ENCODE measurements around the gene ZBTB42.
A peak's percentile ranks its signal among the peaks of the same experiment; 100 is the strongest.
"Not testable (repeated sequence)": the region's sequence is repeated elsewhere in the genome, so short reads cannot be mapped to it uniquely, and the experiment has no call there.

ZBTB42 gene

DNA sequence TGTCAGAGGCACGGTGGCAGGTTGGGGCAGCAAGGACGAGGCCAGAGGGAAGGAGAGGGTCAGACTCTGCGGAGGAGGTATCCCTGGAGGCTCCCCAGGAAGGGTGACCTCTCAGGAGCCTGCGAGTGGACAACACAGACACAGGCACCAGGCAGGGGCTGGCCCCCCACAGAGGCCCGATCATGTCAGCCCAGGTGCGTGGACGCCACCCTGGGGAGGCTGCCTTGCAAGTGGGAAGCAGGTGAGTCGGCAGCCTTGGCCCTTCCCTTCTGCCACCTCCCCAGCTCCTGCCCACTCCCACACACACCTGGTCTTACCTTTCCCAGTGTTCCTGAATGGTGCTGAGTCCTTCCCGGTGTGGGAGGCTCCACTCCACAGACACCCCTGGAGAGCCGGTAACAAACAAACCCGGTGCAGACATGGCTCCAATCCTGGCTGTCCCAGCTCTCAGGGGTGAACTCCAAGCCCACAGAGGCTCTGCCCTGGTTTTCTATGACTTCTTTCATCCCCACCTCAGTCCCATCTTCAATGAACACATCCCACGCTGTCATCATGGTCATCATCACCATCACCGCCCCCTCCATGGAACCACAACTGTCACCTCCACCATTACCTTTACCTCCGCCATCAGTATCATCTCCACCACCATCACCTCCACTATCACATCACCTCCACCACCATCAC is 5.2 kb downstream of the ZBTB42 start:
- ChIA-PET POLR2A (no interaction called here), CTCF (no interaction called here)
- H3K4me1 ChIP-seq (ENCODE audit: control extremely low read depth in 1 of 4, control insufficient read depth in 4 of 4, insufficient read depth in 4 of 4, low read length in 3 of 4) = peaks cover 0 to 27% (median 24%) of the 10 kb centered on the region in 4 experiments
- no peaks in the 10 kb centered on the region for H3K9me3 ChIP-seq (ENCODE audit: control extremely low read depth in 1 of 5, control insufficient read depth in 4 of 5, insufficient read depth in 2 of 5, low read depth in 1 of 5, low read length in 4 of 5)
- 83% methylated on average over 11 of the region's 14 CpGs for WGBS (ENCODE audit: insufficient coverage)
- no peak overlapping the region for H3K4me3 ChIP-seq (ENCODE audit: control insufficient read depth in 1 of 7, extremely low read depth in 1 of 7, insufficient read depth in 4 of 7, low read depth in 2 of 7, low read length in 6 of 7)
- H3K36me3 ChIP-seq (ENCODE audit: control insufficient read depth in 4 of 4, insufficient read depth in 4 of 4, low read length in 3 of 4) = peaks cover 0 to 3% (median 0%) of the 10 kb centered on the region in 4 experiments
- H3K27me3 ChIP-seq (replicated peaks in 2 of 5; ENCODE audit: control insufficient read depth in 4 of 5, insufficient read depth in 5 of 5, low read length in 4 of 5) = no peaks in the 10 kb centered on the region
- H3K27ac ChIP-seq (ENCODE audit: insufficient read depth in 1 of 2, low read depth in 1 of 2, low read length in 2 of 2, poor library complexity in 1 of 2, severe bottlenecking in 2 of 2) = no peak overlapping the region
- no peak for DNase-seq

DNA sequence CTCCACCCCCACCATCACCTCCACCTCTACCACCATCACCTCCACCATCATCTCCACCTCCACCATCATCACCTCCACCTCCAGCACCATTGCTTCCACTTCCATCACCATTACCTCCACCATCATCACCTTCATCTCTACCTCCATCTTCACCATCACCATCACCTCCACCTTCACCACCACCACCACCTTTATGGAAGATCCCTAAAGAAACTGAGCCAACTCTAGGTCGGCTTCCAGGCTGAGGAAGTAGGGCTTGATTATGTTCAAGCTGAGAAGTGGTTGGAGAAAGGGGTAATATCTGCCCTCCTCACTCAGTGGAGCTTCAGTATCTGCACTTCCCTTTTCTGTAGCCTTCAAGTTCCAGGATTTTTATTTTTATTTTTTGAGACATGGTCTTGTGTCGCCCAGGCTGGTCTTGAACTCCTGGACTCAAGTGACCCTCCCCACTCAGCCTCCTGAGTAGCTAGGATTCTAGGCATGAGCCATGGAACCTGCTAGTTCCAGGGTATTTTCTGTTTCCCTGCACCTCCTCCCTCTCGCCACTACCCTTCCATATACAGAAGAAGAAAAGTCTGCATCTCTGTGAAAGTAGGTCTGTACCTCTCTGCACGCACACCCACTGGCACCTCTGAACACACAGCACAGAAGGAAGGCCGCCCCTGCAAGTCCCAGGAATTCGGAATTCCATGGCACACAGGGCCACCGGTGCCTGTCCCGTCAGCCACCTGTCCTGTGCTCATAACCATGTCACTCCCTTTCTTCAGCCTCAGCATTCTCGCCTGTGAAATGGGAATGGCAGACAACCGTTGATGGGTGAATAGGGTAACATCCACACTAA is 5.9 kb downstream of the ZBTB42 start:
- Histone ChIP-seq H3K27me3 (replicated peaks in 2 of 5; ENCODE audit: control insufficient read depth in 4 of 5, insufficient read depth in 5 of 5, low read length in 4 of 5) (no peaks in the 10 kb centered on the region), H3K36me3 (ENCODE audit: control insufficient read depth in 4 of 4, insufficient read depth in 4 of 4, low read length in 3 of 4) (peaks cover 0 to 3% (median 0%) of the 10 kb centered on the region in 4 experiments), H3K27ac (ENCODE audit: insufficient read depth in 1 of 2, low read depth in 1 of 2, low read length in 2 of 2, poor library complexity in 1 of 2, severe bottlenecking in 2 of 2) (no peak overlapping the region), H3K9me3 (ENCODE audit: control extremely low read depth in 1 of 5, control insufficient read depth in 4 of 5, insufficient read depth in 2 of 5, low read depth in 1 of 5, low read length in 4 of 5) (no peaks in the 10 kb centered on the region), H3K4me1 (ENCODE audit: control extremely low read depth in 1 of 4, control insufficient read depth in 4 of 4, insufficient read depth in 4 of 4, low read length in 3 of 4) (peaks cover 0 to 19% (median 17%) of the 10 kb centered on the region in 4 experiments), H3K4me3 (ENCODE audit: control insufficient read depth in 1 of 7, extremely low read depth in 1 of 7, insufficient read depth in 4 of 7, low read depth in 2 of 7, low read length in 6 of 7) (no peak overlapping the region)
- CTCF ChIA-PET = no interaction called here
- POLR2A ChIA-PET = no interaction called here
- DNase-seq = peak in 1 of 3 donors; percentile 43
- WGBS (ENCODE audit: insufficient coverage) = 85% methylated on average over 6 of the region's 10 CpGs

DNA sequence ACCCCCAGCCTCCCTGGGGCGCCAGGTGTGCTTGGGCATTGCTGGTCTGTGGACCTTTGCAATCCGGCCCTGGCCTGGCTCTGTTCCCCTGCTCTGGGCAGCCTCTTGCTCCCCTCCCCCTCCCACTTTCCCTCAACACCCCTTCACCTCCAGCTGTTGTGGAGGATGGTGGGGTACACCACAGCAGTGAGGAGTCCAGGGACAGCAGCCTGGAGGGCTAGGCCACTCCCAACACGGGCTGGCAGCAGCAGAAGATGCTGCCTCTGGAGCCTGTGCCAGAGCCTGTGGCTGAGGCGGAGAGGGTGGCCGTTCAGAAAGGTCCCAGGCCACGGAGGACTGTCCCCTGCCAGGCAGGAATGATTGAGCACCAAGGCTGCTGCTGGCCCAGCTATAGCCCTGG is 7.6 kb downstream of the ZBTB42 start:
- WGBS (ENCODE audit: insufficient coverage) = 95% methylated on average over 4 of the region's 6 CpGs
- Histone ChIP-seq H3K4me3 (ENCODE audit: control insufficient read depth in 1 of 7, extremely low read depth in 1 of 7, insufficient read depth in 4 of 7, low read depth in 2 of 7, low read length in 6 of 7) (no peak overlapping the region), H3K36me3 (ENCODE audit: control insufficient read depth in 4 of 4, insufficient read depth in 4 of 4, low read length in 3 of 4) (no peaks in the 10 kb centered on the region), H3K9me3 (ENCODE audit: control extremely low read depth in 1 of 5, control insufficient read depth in 4 of 5, insufficient read depth in 2 of 5, low read depth in 1 of 5, low read length in 4 of 5) (no peaks in the 10 kb centered on the region), H3K27me3 (replicated peaks in 2 of 5; ENCODE audit: control insufficient read depth in 4 of 5, insufficient read depth in 5 of 5, low read length in 4 of 5) (no peaks in the 10 kb centered on the region), H3K4me1 (ENCODE audit: control extremely low read depth in 1 of 4, control insufficient read depth in 4 of 4, insufficient read depth in 4 of 4, low read length in 3 of 4) (peaks cover 0 to 15% (median 10%) of the 10 kb centered on the region in 4 experiments), H3K27ac (ENCODE audit: insufficient read depth in 1 of 2, low read depth in 1 of 2, low read length in 2 of 2, poor library complexity in 1 of 2, severe bottlenecking in 2 of 2) (no peak overlapping the region)
- CTCF ChIA-PET = interaction anchor here (1.5 kb wide), 1 partner anchor 17 kb away, joined by 4 read pairs; no protein-coding TSS in a partner anchor
- POLR2A ChIA-PET = no interaction called here
- no peak for DNase-seq

DNA sequence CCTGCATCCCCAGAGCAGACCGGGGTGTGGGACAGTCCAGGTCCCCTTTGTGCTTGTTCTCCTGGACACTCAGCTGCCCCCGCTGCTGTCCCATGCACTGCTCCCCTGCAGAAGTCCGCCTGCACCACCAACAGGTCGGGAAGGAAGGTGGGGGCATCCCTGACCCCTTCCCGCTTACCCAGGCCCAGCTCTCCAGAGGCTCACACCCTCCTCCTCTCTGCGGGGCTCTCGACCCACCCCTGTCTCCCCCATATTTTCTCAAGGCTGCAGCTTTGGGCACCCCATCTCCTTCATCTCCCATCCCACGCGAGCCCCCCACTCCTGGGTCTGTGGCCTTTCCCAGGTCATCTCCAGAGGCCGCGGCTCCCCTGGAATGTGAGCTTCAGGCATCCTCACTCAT is 9.4 kb downstream of the ZBTB42 start:
- DNase-seq = no peak
- WGBS (ENCODE audit: insufficient coverage) = 98% methylated on average over 6 of the region's 11 CpGs
- Histone ChIP-seq H3K9me3 (ENCODE audit: control extremely low read depth in 1 of 5, control insufficient read depth in 4 of 5, insufficient read depth in 2 of 5, low read depth in 1 of 5, low read length in 4 of 5) (no peaks in the 10 kb centered on the region), H3K36me3 (ENCODE audit: control insufficient read depth in 4 of 4, insufficient read depth in 4 of 4, low read length in 3 of 4) (peaks cover 0 to 3% (median 0%) of the 10 kb centered on the region in 4 experiments), H3K27ac (ENCODE audit: insufficient read depth in 1 of 2, low read depth in 1 of 2, low read length in 2 of 2, poor library complexity in 1 of 2, severe bottlenecking in 2 of 2) (no peak overlapping the region), H3K4me3 (ENCODE audit: control insufficient read depth in 1 of 7, extremely low read depth in 1 of 7, insufficient read depth in 4 of 7, low read depth in 2 of 7, low read length in 6 of 7) (no peak overlapping the region), H3K27me3 (replicated peaks in 2 of 5; ENCODE audit: control insufficient read depth in 4 of 5, insufficient read depth in 5 of 5, low read length in 4 of 5) (no peaks in the 10 kb centered on the region), H3K4me1 (ENCODE audit: control extremely low read depth in 1 of 4, control insufficient read depth in 4 of 4, insufficient read depth in 4 of 4, low read length in 3 of 4) (peaks cover 0 to 16% (median 13%) of the 10 kb centered on the region in 4 experiments)
- POLR2A ChIA-PET = no interaction called here
- CTCF ChIA-PET = interaction anchor here (2.1 kb wide), 1 partner anchor 11 kb away, joined by 7 read pairs; no protein-coding TSS in a partner anchor

DNA sequence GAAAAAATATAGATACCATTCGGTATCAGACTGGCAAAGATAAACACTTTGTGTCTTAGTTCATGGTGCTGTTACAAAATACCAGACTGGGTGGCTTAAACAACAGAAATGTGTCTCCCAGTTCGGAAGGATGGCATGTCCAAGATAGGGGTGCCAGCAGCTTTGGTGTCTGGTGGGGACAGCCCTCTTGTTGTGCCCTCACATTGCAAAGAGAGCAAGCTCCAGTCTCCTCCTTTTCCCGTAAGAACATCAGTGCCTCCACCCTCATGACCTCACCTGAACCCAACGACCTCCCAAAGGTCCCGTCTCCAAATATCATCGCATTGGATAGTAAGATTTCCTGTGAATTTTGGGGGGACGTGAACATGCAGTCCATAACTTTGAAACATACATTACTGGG is 12.4 kb downstream of the ZBTB42 start:
- H3K36me3 ChIP-seq (ENCODE audit: control insufficient read depth in 4 of 4, insufficient read depth in 4 of 4, low read length in 3 of 4) = peaks cover 0 to 3% (median under 1%) of the 10 kb centered on the region in 4 experiments
- no peak overlapping the region for H3K4me3 ChIP-seq (ENCODE audit: control insufficient read depth in 1 of 7, extremely low read depth in 1 of 7, insufficient read depth in 4 of 7, low read depth in 2 of 7, low read length in 6 of 7)
- POLR2A ChIA-PET = no interaction called here
- H3K27ac ChIP-seq (ENCODE audit: insufficient read depth in 1 of 2, low read depth in 1 of 2, low read length in 2 of 2, poor library complexity in 1 of 2, severe bottlenecking in 2 of 2) = no peak overlapping the region
- no peaks in the 10 kb centered on the region for H3K9me3 ChIP-seq (ENCODE audit: control extremely low read depth in 1 of 5, control insufficient read depth in 4 of 5, insufficient read depth in 2 of 5, low read depth in 1 of 5, low read length in 4 of 5)
- CTCF ChIA-PET = interaction anchor here (1.0 to 2.0 kb wide), 5 partner anchors 11 to 45 kb away, joined by 4 to 9 read pairs (median 4); no protein-coding TSS in a partner anchor
- H3K27me3 ChIP-seq (replicated peaks in 2 of 5; ENCODE audit: control insufficient read depth in 4 of 5, insufficient read depth in 5 of 5, low read length in 4 of 5) = no peaks in the 10 kb centered on the region
- no peak for DNase-seq
- H3K4me1 ChIP-seq (ENCODE audit: control extremely low read depth in 1 of 4, control insufficient read depth in 4 of 4, insufficient read depth in 4 of 4, low read length in 3 of 4) = peaks cover 0 to 21% (median 18%) of the 10 kb centered on the region in 4 experiments
- WGBS (ENCODE audit: insufficient coverage) = 91% methylated on average over 5 of the region's 7 CpGs

DNA sequence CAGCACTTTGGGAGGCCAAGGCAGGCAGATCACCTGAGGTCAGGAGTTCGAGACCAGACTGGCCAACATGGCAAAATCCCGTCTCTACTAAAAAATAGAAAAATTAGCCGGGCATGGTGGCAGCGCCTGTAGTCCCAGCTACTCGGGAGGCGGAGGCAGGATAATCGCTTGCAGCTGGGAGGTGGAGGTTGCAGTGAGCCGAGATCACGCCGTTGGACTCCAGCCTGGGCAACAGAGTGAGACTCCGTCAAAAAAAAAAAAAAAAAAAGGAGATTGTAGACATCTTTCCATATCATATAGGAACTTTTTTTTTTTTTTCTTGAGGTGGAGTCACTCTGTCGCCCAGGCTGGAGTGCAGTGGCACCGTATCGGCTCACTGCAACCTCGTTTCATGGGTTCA is 13.8 kb downstream of the ZBTB42 start:
- ChIA-PET CTCF (interaction anchor here (1.8 to 2.0 kb wide), 2 partner anchors 11 to 20 kb away, joined by 4 to 9 read pairs; no protein-coding TSS in a partner anchor), POLR2A (interaction anchor here (0.8 kb wide), 1 partner anchor 46 kb away, joined by 4 read pairs; no protein-coding TSS in a partner anchor)
- not testable (repeated sequence) for H3K36me3 ChIP-seq (ENCODE audit: control insufficient read depth in 4 of 4, insufficient read depth in 4 of 4, low read length in 3 of 4); H3K9me3 ChIP-seq (ENCODE audit: control extremely low read depth in 1 of 5, control insufficient read depth in 4 of 5, insufficient read depth in 2 of 5, low read depth in 1 of 5, low read length in 4 of 5); H3K27me3 ChIP-seq (replicated peaks in 2 of 5; ENCODE audit: control insufficient read depth in 4 of 5, insufficient read depth in 5 of 5, low read length in 4 of 5); DNase-seq
- peak overlapping the region in 4 of 7 experiments; percentile 78 to 85 (median 82) for H3K4me3 ChIP-seq (ENCODE audit: control insufficient read depth in 1 of 7, extremely low read depth in 1 of 7, insufficient read depth in 4 of 7, low read depth in 2 of 7, low read length in 6 of 7)
- peaks cover 0 to 21% (median 18%) of the 10 kb centered on the region in 4 experiments for H3K4me1 ChIP-seq (ENCODE audit: control extremely low read depth in 1 of 4, control insufficient read depth in 4 of 4, insufficient read depth in 4 of 4, low read length in 3 of 4)
- WGBS (ENCODE audit: insufficient coverage) = 93% methylated on average over 5 of the region's 15 CpGs
- H3K27ac ChIP-seq (ENCODE audit: insufficient read depth in 1 of 2, low read depth in 1 of 2, low read length in 2 of 2, poor library complexity in 1 of 2, severe bottlenecking in 2 of 2) = peak overlapping the region in 1 of 2 experiments; percentile 86

DNA sequence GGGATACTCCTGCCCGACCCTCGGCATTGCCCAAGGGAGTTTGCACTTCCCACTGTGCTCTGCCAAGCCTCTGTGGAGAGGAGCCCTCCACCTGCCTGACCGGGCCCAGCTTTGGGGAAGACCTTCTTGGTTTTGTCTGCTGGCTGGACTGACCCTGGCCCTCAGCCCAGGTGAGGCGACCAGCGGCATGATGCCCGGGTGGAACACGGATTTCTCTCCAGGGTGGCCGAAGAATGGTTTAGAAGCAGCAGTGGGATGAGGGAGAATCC is 15.6 kb downstream of the ZBTB42 start:
- no peaks in the 10 kb centered on the region for H3K9me3 ChIP-seq (ENCODE audit: control extremely low read depth in 1 of 5, control insufficient read depth in 4 of 5, insufficient read depth in 2 of 5, low read depth in 1 of 5, low read length in 4 of 5)
- WGBS (ENCODE audit: insufficient coverage) = 0% methylated on average over 6 of the region's 8 CpGs
- peak overlapping the region; percentile 40 to 85 (median 78) for H3K4me3 ChIP-seq (ENCODE audit: control insufficient read depth in 1 of 7, extremely low read depth in 1 of 7, insufficient read depth in 4 of 7, low read depth in 2 of 7, low read length in 6 of 7)
- peaks cover 0 to 21% (median 18%) of the 10 kb centered on the region in 4 experiments for H3K4me1 ChIP-seq (ENCODE audit: control extremely low read depth in 1 of 4, control insufficient read depth in 4 of 4, insufficient read depth in 4 of 4, low read length in 3 of 4)
- ChIA-PET CTCF (no interaction called here), POLR2A (no interaction called here)
- no peak for DNase-seq
- peak overlapping the region; percentile 40 to 86 for H3K27ac ChIP-seq (ENCODE audit: insufficient read depth in 1 of 2, low read depth in 1 of 2, low read length in 2 of 2, poor library complexity in 1 of 2, severe bottlenecking in 2 of 2)
- no peaks in the 10 kb centered on the region for H3K27me3 ChIP-seq (replicated peaks in 2 of 5; ENCODE audit: control insufficient read depth in 4 of 5, insufficient read depth in 5 of 5, low read length in 4 of 5)
- peaks cover 0 to 6% (median 2%) of the 10 kb centered on the region in 4 experiments for H3K36me3 ChIP-seq (ENCODE audit: control insufficient read depth in 4 of 4, insufficient read depth in 4 of 4, low read length in 3 of 4)
